Activated effector memory CD4-positive, alpha-beta T cell treated with Interleukin-2 at 50 U/mL for 16 hours (primary cell): ENCODE results near the gene NUDT6.

ENCODE experiments used
- DNase-seq: peaks from one replicate; pipeline ENCODE4 v3.0.0-alpha.2; 2020

The NUDT6 gene

DNA sequence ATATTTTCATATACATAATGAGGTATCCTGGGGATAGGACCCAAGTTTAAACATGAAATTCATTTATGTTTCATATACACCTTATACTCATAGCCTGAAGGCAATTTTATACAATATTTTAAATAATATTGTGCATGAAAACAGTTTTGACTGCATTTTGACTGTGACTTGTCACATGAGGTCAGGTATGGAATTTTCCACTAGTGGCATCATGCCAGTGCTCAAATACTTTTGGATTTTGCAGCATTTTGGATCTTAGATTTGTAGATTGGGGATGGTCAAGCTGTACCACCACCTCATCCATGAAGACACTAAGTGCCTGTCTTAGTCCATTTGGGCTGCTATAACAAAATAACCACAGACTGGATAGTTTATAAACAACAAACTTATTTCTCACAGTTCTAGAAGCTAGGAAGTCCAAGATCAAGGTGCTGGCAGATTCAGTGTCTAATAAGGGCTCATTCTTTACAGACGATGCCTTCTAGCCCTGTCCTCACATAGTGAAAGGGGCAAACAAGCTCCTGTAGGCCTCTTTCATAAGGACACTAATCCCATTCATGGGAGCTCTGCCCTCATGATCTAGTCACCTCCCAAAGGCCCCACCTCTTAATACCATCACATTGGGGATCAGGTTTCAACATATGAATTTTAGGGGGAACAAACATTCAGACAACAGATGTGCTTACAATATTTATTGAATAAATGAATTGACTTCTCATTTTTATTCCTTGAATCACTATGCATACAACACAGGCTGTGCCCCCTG is 9.4 kb downstream of the NUDT6 start:
- DNase-seq: no peak

DNA sequence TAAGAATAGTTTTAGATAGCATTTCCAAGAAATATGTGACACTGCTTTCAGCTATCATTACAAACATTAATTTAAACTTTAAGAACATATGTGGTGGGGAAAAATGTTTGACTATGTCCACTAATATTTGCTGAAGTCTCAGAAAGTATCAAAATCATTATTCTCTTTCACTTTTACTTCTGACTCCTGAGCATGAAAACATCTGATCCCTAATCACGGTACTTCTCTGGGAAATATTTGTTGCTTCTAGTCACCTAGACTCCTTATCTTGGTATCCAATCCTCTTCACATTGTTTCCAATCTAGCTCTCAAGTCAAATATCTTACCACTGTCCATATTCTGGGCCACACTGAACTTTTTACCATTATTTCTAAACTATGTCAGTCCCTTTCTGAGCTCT is 10.8 kb downstream of the NUDT6 start:
- DNase-seq: no peak

DNA sequence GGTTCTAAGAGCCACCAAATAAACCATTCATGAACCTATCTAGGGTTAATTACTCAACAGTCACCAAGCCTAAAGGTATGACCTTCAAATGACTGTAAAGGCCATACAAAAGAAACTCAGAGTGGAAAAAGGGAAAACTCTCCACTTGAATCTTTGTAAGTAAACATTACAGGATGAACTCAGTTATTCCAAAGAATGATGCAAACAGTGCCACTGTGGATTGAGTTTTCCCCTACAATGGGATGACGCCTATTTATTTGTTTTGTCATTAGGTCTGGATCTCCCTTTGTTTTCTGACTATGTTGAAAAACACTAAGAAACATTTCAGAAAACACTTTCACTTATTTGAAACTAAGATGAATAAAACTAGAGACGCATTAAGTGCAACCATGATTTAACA is 12.7 kb downstream of the NUDT6 start:
- DNase-seq: no peak

DNA sequence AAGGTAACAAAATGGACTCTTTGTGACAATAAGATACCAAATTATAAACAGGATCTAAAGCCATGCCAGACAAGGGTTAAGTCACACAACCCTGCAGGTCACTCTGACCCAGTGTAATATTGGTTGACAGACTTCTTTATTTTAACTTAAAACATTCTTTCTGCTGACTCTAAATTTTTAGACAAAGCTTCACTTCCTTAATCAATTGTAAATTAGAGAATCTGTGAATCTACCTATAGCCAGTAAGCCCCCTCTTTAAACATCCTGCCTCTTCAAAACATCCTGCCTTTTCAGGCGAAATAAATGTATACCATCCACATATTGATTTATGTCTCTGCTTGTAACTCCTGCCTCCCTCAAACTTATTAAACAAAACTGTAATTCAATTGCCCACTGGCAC is 14.2 kb downstream of the NUDT6 start:
- DNase-seq: no peak

DNA sequence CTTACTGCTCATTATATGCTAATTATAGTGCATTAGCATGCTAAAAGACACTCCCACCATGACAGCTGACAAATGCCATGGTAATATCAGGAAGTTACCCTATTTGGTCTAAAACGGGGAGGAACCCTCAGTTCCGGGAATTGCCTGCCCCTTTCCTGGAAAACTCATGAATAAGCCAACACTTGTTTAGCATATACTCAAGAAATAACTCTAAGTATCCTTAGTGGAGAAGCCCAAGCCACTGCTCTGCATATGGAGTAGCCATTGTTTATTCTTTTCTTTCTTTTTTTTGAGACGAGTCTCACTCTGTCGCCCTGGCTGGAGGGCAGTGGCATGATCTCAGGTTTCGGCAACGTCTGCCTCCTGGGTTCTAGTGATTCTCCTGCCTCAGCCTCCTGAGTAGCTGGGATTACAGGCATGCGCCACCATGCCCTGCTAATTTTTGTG is 15.5 kb downstream of the NUDT6 start:
- DNase-seq: no peak

DNA sequence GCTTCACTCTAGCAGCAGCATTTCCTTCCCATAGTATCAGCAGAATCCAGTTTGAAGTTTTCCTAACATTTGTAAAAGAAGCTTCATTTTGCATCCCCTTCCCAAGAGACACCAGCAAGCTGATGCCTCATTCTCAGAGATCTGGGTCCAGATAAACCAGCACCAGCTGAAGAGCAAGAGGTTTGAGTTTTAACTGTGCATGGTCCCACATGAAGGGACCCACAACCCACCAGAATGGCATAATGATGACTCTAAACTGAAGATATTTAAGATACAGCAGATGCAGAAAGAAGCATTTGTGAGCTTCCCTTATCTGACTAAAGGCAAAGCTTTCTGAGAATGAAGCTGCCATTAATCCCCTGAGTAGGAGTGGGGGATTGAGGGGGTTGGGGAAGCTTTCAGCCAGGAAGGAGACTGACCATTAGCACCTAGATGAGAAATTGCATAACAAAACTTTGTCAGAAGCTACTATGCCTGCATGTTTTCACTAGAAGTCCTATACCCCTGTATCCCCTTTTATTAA is 18.6 kb downstream of the NUDT6 start:
- no peak for DNase-seq

DNA sequence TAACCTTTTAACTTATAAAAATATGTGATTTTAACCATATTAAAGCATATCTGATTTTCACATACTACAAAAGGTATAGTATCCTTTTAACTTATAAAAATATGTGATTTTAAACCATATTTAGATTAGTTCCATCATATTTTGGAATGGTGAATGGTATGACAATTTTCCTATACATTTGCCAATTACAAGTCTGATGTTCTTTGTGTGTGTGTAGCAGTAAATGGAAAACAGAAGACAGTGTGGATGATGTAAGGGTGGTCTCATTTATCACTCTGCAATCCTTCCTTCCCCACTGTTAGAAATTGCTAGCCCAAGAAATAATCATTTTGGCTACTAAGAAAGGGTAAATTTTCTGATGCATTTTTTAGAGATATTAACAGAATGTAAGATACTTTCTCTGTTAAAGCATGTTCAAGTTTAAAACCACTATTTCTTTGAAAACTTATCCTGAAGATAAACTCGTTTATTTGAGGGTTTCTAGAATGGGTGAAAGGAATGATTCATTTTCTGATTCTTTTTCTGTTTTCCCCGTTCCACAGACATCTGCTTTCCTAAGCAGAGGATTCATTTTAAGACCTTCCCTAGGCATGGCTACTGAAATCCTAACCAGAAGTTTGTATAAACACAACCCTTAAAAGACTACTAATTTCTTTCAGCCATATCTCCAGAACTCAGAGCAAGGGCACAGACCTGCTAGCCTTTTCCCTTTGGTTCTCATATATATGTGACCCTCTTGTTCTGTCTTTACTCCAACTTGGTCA is 21.0 kb downstream of the NUDT6 start:
- no peak for DNase-seq

DNA sequence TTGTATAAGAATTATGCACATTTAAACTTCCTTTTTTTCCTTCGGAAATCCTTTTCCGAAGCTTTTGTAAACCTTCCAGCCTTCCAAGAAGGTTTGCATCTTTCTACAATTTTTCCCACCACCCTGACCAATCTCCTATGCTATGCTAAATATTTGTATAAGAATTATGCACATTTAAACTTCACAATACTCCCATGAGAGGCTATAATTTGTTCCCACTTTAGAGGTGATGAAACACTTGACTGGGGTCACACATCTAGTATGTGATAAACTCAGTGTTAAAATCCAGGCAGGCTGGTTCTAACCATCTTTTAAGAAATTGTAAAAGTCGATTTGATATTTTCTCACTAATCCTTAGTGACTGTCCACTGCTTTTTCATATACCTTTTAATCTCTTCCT is 22.1 kb downstream of the NUDT6 start:
- no peak for DNase-seq

DNA sequence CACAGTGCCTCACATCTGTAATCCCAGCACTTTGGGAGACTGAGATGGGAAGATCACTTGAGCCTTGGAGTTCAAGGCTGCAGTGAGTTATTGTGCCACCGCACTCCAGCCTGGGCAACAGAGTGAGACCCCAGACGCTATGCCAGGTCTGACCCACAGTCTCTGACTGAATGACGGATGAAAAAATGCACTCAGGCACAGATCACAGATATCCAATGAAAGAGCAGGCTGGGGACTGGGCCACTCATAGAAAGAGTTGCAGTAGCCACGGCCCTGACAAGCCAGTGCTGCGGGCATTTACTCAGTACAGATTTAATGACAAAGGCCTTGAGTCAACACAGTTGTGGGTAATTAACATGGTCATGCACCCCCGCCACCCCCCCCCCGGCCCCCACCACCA is 22.7 kb downstream of the NUDT6 start:
- no peak for DNase-seq

DNA sequence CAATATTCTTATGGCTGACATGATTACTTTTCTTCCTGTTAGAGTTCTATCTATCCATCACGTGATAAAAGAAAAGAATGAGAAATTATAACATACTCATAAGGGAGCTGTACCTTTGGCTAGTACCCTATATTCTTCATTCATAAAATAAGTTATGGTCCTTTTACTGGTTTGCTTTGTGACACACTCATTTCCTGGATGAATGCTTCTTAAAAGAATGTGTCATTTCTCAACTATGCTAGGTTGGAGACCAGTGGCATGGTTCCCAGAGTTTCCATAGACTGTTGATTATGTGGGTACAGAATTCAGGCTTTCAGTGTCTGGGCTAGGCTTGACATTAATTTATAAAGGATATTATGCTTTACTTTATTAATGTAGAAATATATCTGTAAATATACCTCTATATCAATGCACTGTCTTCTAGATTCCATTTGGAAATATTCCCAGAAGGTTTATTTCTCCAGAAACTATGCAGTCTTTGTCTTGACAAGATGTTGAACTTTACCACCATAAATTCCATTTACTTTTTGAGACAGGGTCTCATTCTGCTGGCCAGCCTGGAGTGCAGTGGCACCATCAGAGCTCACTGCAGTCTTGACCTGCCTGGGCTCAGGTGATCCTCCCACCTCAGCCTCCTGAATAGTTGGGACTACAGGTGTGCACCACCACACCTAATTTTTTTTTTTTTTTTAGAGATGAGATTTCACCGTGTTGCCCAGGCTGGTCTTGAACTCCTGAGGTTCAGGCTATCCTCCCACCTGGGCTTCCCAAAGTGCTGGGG is 23.8 kb downstream of the NUDT6 start:
- DNase-seq: no peak

DNA sequence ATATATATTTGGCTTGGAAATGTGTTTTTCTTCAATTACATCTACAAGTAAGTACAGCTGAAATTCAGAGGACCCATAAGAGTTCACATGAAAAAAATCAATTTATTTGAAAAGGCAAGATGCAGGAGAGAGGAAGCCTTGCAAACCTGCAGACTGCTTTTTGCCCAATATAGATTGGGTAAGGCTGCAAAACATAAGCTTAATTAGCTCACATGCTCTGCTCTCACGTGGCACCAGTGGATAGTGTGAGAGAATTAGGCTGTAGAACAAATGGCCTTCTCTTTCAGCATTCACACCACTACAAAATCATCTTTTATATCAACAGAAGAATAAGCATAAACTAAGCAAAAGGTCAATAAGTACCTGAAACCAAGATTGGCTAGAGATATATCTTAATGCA is 26.1 kb downstream of the NUDT6 start:
- no peak for DNase-seq

DNA sequence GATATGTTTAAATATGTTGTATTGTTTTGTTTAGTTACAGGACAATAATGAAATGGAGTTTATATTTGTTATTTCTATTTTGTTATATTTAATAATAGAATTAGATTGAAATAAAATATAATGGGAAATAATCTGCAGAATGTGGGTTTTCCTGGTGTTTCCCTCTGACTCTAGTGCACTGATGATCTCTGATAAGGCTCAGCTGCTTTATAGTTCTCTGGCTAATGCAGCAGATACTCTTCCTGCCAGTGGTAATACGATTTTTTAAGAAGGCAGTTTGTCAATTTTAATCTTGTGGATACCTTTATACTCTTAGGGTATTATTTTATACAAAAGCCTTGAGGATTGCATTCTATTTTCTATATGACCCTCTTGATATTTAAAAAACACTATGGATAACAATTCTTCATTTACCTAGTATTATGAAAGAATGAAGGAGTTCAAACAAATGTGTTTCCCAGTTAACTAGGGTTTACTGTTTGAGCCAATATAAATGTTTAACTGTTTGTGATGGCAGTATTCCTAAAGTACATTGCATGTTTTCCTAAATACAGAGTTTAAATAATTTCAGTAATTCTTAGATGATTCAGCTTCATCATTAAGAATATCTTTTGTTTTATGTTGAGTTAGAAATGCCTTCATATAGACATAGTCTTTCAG is 26.9 kb downstream of the NUDT6 start:
- no peak for DNase-seq

DNA sequence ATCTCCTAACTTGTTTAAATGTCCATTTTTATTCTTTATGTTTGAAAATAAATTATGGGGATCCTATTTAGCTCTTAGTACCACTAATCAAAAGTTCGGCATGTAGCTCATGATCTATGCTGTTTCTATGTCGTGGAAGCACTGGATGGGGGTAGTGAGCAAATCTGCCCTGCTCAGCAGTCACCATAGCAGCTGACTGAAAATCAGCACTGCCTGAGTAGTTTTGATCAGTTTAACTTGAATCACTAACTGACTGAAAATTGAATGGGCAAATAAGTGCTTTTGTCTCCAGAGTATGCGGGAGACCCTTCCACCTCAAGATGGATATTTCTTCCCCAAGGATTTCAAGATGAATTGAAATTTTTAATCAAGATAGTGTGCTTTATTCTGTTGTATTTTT is 27.6 kb downstream of the NUDT6 start:
- DNase-seq: no peak

DNA sequence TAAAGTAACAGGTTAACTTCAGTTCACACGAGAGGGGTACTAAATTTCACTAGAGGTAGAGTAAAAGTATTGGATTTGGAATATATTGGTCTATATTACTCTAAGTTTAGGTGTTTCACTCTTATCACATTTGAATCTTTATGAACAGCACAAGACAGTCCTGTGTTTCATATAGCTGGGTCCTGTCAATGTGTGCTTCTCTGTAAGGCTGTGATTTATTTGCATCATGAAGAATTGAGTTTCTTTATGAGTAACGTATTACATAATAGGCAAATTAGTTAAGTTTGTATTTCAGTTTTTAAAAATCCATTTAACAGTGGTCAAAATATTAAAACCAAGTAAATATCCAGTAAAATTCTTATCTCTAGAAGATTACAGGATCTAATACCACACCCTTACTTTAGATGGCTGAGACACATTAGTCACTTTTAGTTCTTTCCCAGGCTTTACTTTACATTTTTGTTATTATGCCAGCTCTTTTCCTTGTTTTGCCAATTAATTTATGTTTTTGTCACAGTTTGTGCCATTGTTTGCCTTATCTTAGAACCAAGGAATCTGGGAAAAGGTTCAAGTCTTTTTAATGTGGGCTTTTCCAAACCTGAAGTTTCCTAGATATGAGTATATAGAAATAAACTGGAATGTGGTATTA is 32.1 kb downstream of the NUDT6 start:
- DNase-seq: no peak

DNA sequence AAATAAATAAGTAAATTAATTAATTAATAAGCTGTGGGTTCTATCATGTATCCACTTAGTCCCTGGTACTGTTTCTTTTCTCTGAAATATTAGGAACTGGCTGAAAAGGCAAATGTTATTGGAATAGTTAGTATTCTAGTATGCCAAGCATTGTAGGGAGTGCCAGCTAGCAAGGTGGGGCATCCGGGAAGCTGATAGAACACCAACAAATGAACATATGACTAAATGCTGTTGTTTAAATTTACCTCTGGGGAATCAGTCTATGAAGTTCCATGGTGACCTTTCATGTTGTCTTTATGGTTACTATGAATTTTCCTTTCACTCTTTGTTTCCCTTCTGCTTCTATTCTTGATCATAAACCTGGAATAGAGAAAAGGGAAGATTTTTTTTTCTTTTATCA is 32.7 kb downstream of the NUDT6 start:
- no peak for DNase-seq

DNA sequence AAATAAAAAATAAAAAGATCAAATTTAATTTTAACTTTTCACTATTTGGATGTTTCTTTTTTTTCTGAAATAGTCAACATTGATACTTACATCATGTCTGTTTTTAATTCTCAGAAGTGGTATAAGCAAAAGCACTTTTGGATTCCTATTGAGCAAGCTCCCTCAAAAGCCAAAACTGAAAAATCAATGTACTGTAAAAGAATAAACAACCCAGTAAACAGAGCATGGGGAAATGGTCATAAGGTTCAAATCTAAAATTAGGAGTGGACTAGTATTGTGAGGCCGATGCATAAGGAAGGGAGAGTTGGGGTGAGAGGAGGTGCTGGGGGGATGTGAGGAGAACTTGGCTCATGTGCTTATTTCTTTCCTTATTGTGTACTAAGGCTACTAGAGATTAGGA is 37.9 kb downstream of the NUDT6 start:
- DNase-seq: no peak

DNA sequence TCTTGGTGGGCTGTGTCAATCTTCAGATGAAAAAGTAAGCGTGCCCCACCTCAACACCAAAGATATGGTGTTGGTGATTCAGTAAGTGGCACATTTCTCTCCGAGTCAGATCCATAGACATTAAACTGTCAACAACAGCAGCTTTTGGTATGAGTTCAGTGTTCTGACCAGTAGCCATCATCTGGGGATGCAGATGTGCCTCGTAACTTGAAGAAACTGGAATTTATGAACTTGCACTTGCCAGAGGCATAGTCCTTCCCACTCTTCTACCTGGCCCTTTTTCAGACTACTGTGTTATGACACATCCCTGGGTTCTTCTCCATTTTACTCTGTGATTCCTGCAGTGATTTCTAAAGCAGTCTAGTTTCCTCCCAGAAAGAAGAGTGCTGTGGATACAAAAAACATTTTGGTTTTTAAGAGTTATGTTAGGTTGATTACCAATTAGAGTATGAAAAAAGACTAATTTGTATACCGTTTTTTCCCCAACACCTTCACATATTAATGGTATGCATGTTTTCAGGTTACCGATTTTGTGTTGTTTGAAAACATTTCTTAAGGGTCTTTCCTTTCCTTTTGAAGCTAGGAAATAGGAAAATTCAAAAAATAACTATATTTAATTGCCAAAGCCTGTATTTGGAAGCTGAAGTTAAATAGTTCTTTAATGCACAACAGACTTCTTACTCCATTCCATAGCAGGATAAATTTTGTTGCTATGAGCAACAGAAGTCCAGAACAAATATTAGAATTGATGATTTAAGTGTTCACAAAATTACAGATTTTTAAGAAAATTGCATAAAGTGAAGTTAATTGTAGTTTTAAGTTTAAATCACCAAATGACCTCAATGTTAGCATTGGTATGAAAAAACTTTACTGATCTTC is 39.3 kb downstream of the NUDT6 start:
- DNase-seq: no peak

DNA sequence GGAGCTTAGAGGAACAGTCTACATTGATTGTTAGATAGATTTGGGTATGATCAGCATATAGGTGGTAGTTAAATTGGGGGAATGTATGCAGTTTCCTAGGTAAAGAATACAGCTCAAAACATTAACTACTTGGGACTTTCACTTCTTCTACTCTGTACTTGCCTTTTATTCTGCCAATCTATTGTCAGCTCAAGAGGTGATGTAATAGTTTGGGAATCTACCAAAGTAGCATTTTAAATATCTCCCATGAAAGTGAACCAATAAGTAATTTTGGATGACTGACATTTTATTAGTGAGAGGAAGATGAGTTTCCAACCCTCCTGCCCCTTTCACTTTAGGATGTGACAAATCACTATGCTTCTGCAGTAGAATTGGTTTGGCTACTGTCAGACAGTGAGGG is 43.4 kb downstream of the NUDT6 start:
- DNase-seq: no peak

DNA sequence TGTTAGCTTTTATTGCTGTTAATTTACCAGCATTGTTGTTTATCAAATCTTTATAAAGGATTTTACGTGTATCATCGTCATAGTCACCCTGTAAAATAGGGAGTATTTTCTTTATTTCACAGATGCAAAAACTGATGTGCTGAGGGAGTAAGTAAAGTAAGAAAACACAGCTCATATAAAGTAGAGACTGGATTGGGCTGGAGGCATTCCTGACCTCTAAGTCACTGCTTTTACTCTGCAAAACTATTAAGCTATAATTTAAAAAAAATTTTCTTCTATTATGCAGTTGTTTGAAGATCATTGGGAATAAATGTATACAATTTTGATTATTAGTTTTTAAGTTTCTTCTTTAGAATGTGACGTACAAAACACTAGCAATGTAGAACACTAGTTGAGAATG is 45.9 kb downstream of the NUDT6 start:
- DNase-seq: no peak

DNA sequence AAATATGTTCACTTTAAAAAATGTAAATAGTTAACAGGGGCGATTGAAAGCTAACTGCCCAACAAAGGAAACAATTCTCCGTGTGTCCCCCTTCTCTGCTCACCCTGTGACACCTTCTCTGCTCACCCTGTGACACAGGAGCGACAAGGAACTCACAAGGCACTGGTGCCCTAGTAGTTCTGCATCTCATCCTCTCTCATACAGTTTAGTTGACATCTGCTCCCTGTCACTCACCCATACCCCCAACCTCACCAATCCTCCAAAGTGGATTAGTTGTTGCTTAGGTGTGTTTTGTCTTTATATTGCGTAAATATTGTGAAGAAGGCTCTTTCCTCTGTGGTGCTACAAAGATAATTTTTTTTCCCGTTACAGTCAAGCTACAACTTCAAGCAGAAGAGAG is 46.4 kb downstream of the NUDT6 start:
- no peak for DNase-seq

DNA sequence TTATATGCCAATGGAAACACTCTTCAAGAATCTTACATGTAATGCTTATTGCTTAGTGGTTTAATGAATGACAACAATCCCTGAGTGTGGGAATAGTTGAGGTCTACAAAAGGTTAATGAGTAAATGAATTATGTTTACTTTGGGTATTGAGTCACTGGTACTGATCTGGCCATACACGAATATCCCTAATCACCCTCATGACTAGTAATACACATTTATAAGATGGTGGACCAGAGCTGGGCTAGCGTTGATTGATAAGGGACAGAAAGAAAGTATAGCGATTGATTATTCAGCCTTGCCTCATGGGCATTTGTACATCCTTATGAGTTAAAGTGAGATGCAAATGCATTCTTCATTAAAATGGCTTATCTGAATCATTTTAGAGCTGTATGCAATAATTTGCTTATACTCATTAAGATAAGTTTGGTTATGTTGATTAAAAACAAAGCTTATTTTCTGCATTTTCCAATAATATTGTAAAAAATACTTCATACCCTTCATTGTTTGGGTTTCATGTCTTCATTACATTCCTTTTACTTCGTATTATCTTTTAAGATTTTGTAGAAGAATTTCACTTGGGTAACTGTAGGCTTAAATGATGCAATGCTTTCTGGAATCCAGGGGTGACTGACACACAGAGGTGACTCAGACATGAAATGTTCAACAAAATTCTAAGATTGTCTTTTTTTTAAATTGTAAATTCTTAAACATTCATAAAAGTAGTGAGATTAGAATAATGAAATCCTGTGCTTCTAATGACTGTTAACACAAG is 48.4 kb downstream of the NUDT6 start:
- no peak for DNase-seq
